Fibroblast of villous mesenchyme (primary cell): ENCODE results near the gene HMCN1. TPM values are rescaled to one million over a fixed set of nuclear protein-coding genes. Genes with fewer than 3 reads are reported as not detected.

ENCODE experiments used
- DNase-seq: peaks from one replicate; pipeline ENCODE4 v3.0.0-alpha.2; 2010; ENCODE audit warnings: low read depth
- H3K4me3 ChIP-seq: 2 replicates; pipeline ENCODE4 v1.5.1; 2011; ENCODE audit warnings: low read depth, mild to moderate bottlenecking, low read length
- CTCF ChIP-seq: IDR thresholded peaks from 2 replicates; pipeline ENCODE4 v1.5.1; 2012; ENCODE audit warnings: low read depth, mild to moderate bottlenecking, low read length; ENCODE audit not compliant: insufficient read depth
- total RNA-seq: library from RNA; depleted of rRNA; stranded (reverse); fragments of >200 nt; gene quantifications from 2 replicates; pipeline ENCODE4 v1.2.3, GENCODE V29; 2012

Gene HMCN1
- total RNA-seq, 1 donor = 5.2 TPM

DNA sequence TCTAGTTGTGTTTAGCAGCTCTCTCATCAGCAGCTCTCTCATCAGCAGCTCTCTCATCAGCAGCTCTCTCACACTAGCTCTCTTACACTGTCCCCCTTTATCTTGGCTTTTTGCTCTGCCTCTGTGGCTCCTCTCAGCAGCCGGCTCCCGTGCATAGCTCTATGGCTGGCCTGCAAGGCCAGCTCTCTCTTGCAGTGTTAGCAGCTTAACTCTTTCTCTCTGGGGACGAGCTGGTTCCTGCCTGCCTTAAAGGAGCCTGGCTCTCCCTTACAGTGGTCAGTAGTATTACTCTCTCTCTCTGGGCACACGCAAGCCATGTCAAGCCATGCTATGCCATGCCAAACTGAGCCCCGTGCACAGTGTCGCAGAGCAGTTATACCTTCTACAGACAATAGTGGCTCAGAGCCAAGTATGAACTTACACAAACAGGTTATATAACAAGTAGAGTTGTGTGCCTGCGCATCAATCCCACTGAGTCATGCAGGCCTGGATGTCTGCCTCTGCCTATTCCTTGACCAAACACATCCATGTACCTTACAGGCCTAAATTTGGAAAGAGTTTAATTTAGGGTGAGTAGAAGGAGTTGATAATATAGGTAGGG lies 345.0 kb downstream of the HMCN1 start:
- DNase-seq = no peak
- H3K4me3 ChIP-seq = no peak overlapping the region
- no peak for TF ChIP-seq CTCF

GRCh38 chr1:186082235-186082937 lies 348.2 kb downstream of the HMCN1 start:
- no peak for TF ChIP-seq CTCF
- peak; percentile 76 for DNase-seq

DNA sequence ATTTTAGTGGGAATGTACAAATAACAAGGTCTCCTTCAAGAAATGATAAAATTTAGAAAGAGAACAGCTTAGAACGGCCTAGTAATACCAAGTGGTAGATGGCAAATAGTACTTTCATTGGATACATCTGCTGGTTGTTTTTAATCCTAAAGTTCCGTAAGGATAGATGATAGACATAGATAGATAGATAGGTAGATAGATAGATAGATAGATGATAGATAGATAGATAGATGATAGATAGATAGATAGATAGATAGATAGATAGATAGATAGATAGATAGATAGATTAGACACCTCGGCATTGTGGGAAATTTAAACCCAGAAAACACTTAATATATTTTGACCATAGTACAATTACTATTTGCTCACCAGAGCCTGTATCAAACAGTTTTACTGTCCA lies 352.4 kb downstream of the HMCN1 start:
- DNase-seq = no peak
- H3K4me3 ChIP-seq = no peak overlapping the region
- no peak for TF ChIP-seq CTCF

More at GRCh38 chr1:186082235-186082937, 348.2 kb downstream of the HMCN1 start:
- H3K4me3 ChIP-seq = no peak overlapping the region

GRCh38 chr1:186089940-186090339 lies 355.7 kb downstream of the HMCN1 start:
- no peak overlapping the region for H3K4me3 ChIP-seq
- no peak for DNase-seq
- TF ChIP-seq CTCF = no peak

DNA sequence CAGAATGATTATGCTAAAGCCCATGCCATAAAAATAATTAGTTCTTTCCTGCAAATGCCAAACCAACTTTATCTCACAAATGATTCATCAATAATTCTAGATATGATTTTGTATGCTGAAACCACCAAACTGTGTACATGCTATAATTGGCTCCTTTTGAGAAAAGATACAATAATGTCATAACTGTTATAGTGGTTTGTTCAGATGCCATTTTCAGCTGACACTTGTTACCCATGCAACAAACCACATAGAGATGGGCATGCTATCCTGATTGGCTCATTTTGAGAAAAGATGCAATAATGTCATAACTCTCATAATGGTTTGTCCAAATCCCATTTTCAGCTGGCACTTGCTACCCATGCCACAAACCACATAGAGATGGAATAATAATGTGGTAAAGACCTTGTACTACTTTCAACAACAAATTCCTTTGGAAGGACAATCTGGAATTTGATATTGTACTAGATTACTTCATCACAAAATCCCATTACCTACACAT lies 357.1 kb downstream of the HMCN1 start:
- no peak for TF ChIP-seq CTCF
- no peak overlapping the region for H3K4me3 ChIP-seq
- no peak for DNase-seq

DNA sequence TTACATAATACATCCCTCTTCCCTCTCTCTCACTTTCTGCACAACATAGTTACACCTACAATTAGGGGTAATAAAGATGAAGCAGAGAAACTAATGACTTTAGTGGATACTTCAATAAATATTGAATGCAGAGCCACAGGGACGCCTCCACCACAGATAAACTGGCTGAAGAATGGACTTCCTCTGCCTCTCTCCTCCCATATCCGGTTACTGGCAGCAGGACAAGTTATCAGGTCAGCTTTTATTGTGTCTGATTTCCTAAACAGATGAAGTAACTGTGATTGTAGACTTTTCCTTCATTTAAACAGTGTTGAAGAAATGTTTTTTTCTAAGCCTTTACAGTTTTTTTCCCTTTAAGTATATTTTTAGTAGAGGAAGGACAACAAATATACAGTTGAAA lies 359.2 kb downstream of the HMCN1 start:
- DNase-seq = peak; percentile 17
- no peak for TF ChIP-seq CTCF
- H3K4me3 ChIP-seq = no peak overlapping the region
